NCI-H460 (cell line): ENCODE results near the gene IGFBP5. TPM values are rescaled to one million over a fixed set of nuclear protein-coding genes. Genes with fewer than 3 reads are reported as not detected.

ENCODE experiments used
- DNase-seq: peaks from one replicate; pipeline ENCODE4 v3.0.0-alpha.2; 2016; ENCODE audit warnings: low read depth; ENCODE audit errors: extremely low read depth
- total RNA-seq: library from RNA; depleted of rRNA; stranded (reverse); fragments of >200 nt; shearing (Covaris generic); gene quantifications from 2 replicates; pipeline ENCODE4 v1.2.3, GENCODE V29; 2014

IGFBP5 gene
- total RNA-seq, 1 experiment from 2014 or later = 0.82 TPM

- DNase-seq = no peak
These were observed 20.1 kb upstream of the IGFBP5 start for GRCh38 chr2:216715402-216715974.

DNA sequence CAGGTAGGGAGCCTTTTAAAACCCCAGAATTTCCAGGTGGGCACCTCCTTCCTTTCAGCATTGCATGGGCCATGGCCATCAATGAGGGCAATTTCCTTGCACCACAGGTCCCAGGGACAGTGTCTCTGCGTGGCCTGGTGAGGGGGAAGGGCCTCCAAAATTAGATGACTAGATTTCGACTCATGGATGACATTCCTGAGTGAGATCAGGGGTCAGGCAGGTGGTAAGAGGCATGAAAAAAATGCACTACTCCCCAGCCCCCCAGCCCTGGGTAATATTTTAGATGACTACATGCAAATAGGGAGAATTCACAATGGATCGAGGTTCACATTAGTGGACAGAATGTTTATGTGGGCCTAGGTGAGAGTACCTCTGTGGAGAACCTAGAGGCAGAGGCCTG, 19.0 kb upstream of the IGFBP5 start:
- DNase-seq = no peak

- no peak for DNase-seq
These were observed 18.5 kb upstream of the IGFBP5 start for GRCh38 chr2:216713691-216714336.

- DNase-seq = no peak
These were observed 16.0 kb upstream of the IGFBP5 start for GRCh38 chr2:216711348-216711747.

GRCh38 chr2:216710551-216711301, 15.4 kb upstream of the IGFBP5 start:
- no peak for DNase-seq

DNA sequence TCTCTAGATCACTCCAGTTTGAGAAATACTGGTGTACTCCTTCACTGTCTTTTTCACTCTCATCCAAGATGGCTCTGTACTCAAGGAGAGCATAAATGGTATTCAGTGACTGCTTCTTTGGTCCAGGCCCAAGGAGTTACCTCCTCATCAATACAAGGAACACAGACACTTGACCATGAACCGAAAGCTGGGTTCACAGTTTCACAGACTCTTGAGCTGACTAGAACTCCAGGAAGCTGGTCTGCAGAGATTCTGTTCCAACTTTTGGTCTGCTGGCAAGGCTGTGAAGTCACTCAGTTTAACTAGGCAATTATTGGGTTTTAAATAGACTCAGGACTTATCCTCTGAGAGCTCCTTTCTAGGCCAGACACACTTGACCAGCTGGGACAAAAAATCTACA, 7.4 kb upstream of the IGFBP5 start:
- DNase-seq = no peak

GRCh38 chr2:216701544-216701943, 6.2 kb upstream of the IGFBP5 start:
- DNase-seq = no peak

DNA sequence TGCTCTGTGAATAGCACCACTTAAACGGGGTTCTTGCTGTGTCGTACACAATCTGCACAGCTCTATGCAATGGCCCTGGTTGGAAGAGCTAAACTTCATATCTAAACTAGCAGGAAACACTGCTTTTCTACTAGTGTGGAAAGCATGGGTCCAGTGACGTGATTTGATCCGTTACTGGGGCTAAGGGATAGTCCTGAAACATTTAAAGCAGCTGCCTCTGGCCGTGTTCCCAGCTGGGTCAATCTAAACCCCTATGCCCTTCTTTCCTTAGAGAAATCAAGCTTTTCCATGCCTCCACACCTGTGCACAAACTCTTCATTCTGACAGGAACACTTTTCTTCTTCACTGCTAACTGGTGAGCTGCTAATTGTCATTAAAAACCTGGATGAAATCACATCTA, 5.4 kb upstream of the IGFBP5 start:
- no peak for DNase-seq

GRCh38 chr2:216700088-216700567, 4.8 kb upstream of the IGFBP5 start:
- no peak for DNase-seq

GRCh38 chr2:216698895-216699294, 3.5 kb upstream of the IGFBP5 start:
- DNase-seq = peak; percentile 64

DNA sequence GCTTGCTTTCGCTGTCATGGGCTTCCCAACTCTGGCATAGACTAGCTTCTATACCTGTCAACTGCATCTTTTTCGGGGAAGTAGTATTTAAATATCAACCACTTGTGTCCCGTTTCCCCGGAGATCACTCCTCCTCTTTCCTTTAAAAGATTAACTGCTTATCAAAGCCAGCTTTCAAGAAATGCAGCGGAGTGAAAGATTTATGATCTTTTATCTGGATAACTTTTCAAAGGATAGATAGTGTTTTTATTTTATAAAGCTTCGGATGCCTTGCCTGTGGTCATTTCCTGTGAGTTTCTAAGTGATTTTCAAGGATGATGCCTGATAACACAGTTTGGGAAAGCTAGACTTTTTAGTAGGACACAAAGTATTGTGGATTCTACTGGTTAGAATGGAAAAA, 2.9 kb upstream of the IGFBP5 start:
- DNase-seq = no peak

DNA sequence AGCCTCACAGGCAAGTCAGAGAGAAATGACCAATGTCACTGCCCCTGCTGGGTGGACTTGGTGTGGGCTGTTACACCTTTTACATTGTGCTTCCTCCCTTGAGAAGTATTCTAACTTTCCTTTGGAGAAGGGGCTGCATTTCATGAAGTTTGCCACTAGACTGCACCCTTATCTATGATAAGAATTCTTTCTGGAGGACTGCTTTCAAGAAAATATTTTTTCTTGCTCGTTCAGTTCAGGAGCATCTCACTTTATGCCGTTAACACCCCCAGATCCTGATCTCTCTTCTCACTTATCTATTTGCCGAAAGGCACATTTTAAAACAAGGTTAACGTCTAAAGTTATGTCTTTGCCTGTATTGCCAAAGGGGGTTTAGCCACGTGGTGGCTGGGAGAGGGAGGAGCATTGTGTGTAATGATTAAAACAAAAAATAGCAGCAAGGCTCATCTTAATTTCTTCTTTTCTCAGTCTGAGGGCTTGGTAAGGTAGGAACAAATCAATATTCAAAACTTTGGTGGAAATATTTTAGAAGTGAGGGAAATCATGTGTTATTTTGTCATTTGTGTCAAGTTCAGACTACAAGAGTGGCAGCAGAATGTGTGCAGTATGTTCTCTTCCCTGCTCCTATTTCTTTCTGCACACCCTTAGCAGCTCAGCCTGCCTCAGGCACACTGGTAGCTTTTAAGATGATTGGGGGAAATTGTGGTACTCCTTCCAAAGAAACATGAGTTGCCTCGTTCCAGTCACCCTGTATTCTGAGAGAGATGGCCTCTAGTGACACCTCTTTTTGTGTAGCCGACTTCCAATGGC, 1.6 kb upstream of the IGFBP5 start:
- DNase-seq = no peak

DNA sequence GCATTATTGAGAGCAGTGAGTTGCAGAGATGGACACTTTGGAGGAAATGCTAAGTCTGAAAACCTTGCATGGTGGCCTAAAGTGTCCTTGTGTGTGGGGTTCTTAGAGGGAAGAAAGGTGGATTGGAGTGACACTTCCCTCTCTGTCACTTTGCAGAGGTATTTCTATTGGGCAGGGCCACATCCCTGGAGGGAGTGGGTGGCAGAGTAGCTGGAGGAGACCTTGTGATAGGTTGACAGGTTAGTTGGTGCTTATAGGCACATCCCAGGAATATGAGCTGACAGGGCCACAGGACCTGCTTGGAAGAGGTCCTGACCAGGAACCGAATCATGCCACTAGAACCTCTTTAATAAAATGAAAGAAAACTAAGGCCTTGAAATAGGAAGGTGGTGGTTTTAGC, 972 bp upstream of the IGFBP5 start:
- DNase-seq = no peak

- DNase-seq = no peak
These were observed 527 bp downstream of the IGFBP5 start for GRCh38 chr2:216694826-216695217.

DNA sequence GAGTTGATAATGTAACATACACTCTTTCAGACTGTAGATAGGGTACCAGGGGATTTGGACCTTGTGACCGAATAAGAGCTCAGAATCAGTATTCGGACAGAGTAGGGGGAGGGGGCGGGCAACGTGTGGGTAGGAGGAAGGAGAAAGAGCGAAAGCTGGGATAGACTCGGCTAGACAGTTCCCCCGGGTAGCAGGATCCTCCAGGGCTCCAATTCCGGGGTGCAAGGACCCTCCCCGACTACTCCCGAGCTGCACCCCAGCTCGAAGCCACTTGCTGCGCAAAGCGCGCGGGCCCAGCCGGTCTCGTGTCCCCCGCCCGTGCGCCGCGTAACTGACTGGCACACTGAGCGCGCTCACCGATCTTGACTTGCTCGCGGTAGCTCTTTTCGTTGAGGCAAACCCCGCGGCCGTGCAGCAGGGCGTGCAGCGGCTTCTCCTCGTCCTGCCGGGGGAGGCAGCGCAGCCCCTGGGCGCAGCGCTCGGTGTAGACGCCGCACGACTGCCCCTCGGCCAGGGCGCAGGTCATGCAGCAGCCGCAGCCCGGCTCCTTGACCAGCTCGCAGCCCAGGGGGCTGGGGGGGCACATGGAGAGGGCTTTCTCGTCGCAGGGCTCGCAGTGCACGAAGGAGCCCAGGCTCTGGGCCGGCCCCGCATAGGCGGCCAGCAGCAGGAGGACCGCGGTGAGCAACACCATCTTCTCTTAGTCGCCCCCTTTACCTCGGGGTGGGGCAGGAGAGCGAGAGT, 1.1 kb downstream of the IGFBP5 start:
- no peak for DNase-seq

GRCh38 chr2:216693414-216694080, 1.8 kb downstream of the IGFBP5 start:
- no peak for DNase-seq

GRCh38 chr2:216692636-216693413, 2.5 kb downstream of the IGFBP5 start:
- peak; percentile 45 for DNase-seq

DNA sequence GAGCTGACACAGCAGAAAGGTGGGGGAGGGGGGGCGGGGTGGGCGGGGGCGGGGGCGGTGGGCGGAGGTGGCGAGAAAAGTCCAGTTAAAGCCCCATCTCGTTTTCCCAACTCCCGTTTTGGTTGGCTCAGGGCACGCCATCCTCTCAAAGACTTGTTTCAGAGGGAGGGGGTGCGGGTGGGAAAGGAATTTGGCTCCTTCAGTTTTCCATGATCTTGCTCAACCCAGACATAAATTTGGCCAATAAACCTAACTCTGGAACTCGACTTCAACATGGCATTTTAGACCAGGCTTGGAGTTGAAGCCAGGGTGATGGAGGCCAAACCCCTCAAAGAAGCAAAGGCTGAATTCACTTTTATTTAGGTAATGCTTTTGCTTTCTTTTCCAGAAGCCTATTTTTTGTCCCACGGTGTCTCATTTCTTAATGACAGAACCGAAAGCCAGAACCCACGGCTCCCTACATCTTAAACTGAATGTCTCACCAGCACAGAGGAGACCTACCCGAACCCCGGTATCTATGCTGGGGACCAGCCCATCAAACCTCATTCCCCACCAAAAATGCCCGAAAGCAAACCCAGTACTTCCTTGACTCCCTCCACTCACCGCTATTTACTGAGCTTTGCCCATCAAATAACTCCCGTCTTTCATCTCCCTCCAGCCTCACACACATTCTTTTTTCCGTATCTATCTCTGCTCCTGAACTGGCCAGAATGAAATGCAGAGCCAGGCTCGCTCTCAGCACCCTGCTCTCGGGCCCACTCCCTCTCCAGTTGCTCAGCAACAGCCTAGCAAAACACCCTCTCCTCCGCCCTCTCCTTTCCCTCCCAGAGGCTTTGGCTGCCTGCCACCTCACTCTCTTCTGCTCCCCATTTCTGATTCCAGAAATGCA, 4.3 kb downstream of the IGFBP5 start:
- DNase-seq = no peak
